A549 treated with Hydrocortisone at 1 μM for 4 hours (cell line): Measurements from ENCODE around the gene MACROD1. TPM values are rescaled to one million over a fixed set of nuclear protein-coding genes. Genes with fewer than 3 reads are reported as not detected.

ENCODE experiments used
- total RNA-seq: library from RNA; stranded (reverse); fragments of 200-300 nt; extraction: Qiagen RNA extraction; gene quantifications from 5 replicates; pipeline ENCODE4 v1.2.3, GENCODE V29; 2022

Gene MACROD1, protein sequence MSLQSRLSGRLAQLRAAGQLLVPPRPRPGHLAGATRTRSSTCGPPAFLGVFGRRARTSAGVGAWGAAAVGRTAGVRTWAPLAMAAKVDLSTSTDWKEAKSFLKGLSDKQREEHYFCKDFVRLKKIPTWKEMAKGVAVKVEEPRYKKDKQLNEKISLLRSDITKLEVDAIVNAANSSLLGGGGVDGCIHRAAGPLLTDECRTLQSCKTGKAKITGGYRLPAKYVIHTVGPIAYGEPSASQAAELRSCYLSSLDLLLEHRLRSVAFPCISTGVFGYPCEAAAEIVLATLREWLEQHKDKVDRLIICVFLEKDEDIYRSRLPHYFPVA
- 9.0 to 15.8 TPM (median 13.5 TPM) in 5 replicates for total RNA-seq

DNA sequence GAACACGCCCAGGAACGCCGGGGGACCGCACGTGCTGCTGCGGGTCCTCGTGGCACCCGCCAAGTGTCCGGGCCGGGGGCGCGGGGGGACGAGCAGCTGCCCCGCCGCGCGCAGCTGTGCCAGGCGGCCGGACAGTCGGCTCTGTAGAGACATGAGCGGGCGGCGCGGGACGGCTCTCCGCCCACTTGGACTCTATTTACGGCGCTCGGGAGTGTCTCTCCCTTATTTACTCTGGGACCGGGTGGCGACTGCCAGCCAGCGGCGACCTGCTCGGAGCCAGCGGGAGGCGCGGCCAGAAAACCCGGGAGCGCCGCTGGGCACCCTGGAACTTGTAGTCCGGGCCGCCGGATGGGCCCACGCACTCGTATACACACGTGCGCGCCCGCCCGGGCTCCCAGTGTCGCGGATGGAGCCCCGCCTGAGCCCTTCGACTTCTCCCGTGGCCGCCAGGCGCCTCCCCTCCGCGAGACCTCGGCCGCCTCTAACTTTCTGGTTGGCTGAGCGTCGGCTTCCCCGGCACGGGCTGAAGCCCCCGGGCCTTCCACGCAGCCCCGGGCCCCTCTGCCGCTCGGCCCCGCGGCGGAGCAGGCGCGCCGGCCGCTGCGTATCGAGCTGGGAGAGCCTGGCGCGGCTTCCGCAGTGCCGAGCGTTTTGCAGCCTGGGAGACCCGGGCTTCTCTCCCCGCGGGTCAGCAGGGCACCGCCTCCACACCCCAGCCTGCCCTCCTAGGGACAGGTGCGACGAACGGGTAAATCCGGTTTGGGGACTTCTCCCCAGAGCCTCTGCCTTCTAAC lies at the start of gene MACROD1:
MACROD1 (minus strand) TSS at position 272 of the 794 bp plus-strand sequence; CDS start at position 153, 119 bp downstream.

DNA sequence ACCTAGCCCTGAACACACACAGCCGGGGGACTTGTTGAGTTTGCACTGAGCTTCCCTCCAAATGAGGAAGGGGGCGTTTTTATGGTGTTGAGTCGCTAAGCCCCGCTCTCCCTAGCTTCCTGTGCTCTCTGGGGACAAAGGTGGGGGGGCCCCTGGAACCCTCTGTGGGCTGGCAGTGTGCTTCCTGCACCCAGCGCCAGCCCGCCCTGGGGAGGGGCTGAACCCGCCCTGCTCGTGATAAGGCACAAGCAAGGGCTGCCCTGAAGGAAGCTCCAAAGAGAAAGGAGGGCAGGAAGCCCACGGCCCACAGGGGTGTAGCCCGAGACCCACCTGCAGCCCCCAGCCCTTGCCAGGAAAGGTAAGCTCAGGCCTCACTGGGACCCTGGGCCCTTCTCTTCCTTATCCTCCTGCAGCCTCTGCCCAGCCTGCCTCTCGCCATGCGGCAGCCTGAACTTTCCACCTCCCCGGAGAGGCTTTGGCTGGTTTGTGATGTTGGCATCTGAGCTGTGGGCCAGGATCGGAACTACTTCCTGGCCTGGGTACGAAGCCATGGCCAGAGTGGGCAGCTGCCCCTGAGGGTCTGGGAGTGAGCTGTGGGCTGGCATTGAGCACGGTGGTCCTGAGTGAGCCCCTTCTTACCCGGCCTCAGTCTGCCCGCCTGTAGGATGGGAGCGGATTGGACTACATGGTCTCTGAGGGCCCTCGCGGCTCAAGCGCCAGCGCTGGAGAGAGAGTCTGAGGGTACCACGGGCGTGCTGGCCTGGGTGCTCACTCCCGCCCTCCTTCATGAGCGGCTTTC lies 40.7 kb upstream of the MACROD1 start, which contains the start of gene FERMT3:
FERMT3 (plus strand) TSS at position 265 of the 799 bp plus-strand sequence. CDS start 644 bp downstream, outside the sequence.

GRCh38 chr11:64185693-64186491 lies 20.0 kb upstream of the MACROD1 start, which contains the start of gene STIP1:
STIP1 (plus strand) TSS chr11:64186171; CDS start chr11:64186262, 91 bp downstream.

GRCh38 chr11:64035576-64035975 lies 130.3 kb downstream of the MACROD1 start, which contains the start of gene FLRT1:
FLRT1 (plus strand) TSS chr11:64035931; CDS start chr11:64116268, 80,337 bp downstream.

GRCh38 chr11:63986156-63986931 lies 179.6 kb downstream of the MACROD1 start, which contains the start of gene OTUB1:
OTUB1 (plus strand) TSS chr11:63986438; CDS start chr11:63986457, 19 bp downstream.

DNA sequence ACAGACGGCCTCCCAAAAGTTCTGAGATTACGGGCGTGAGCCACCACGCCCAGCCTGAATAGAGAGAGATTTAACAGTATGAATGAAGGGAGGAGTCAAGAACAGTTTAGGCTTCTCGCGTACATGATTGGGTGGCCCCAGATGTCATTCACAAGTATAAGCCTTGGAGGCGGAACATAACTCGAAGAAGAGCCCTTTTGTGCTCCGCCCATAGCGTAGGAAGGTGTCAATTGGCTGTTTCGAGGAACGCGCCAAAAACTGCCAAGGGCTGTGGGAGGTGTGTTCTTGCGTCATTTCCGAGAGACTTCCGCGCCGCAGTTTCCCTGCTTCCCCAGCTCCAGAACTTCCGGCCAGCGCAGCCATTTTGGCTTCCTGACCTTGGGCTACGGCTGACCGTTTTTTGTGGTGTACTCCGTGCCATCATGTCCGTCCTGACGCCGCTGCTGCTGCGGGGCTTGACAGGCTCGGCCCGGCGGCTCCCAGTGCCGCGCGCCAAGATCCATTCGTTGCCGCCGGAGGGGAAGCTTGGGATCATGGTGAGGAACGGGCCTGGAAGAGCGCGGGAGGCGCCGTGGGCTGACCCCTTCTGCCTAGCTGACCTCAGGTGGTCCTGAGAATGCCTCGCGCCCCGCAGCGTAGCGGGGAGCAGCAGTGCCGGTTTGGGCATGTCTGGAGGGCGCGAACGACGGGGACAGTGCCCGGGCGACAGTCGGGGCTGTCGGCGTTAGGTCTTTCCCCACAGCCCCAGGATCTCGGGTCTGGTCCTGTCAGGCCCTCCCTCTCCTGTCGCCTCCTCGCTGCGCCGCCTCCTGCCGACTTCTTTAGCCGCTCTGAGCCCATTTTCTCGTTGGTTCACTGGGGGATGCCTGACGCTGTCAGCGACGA lies 191.4 kb downstream of the MACROD1 start, which contains the start of gene COX8A:
COX8A (plus strand) TSS at position 362 of the 885 bp plus-strand sequence; CDS start at position 423, 61 bp downstream.

Other genes starting within 250 kb of the MACROD1 start
- 0.88 to 1.1 TPM (median 0.99 TPM) in 5 replicates for gene RCOR2, start 248.9 kb downstream of the MACROD1 start, total RNA-seq
- gene NAA40, start 227.1 kb downstream of the MACROD1 start, total RNA-seq: 13.8 to 18.2 TPM (median 15.3 TPM) in 5 replicates
- gene COX8A, start 191.5 kb downstream of the MACROD1 start, total RNA-seq: 634 to 1,125 TPM (median 1,037 TPM) in 5 replicates
- 109 to 136 TPM (median 127 TPM) in 5 replicates for gene OTUB1, start 179.7 kb downstream of the MACROD1 start, total RNA-seq
- 0.03 to 0.09 TPM (median 0.06 TPM) in 5 replicates for gene FLRT1, start 130.2 kb downstream of the MACROD1 start, total RNA-seq
- gene STIP1, start 20.1 kb upstream of the MACROD1 start, total RNA-seq: 226 to 294 TPM (median 239 TPM) in 5 replicates
- 0.90 to 3.5 TPM (median 1.1 TPM) in 5 replicates for gene FERMT3, start 40.6 kb upstream of the MACROD1 start, total RNA-seq
- gene TRPT1, start 60.1 kb upstream of the MACROD1 start, total RNA-seq: 15.9 to 26.7 TPM (median 25.0 TPM) in 5 replicates
- gene NUDT22, start 60.2 kb upstream of the MACROD1 start, total RNA-seq: 30.0 to 39.3 TPM (median 36.0 TPM) in 5 replicates
- gene DNAJC4, start 64.4 kb upstream of the MACROD1 start, total RNA-seq: 17.1 to 22.6 TPM (median 21.1 TPM) in 5 replicates
- gene VEGFB, start 68.5 kb upstream of the MACROD1 start, total RNA-seq: 32.7 to 53.8 TPM (median 47.9 TPM) in 5 replicates
- gene FKBP2, start 75.0 kb upstream of the MACROD1 start, total RNA-seq: 119 to 148 TPM (median 123 TPM) in 5 replicates
- 195 to 381 TPM (median 360 TPM) in 5 replicates for gene PPP1R14B, start 80.8 kb upstream of the MACROD1 start, total RNA-seq
- gene PLCB3, start 85.4 kb upstream of the MACROD1 start, total RNA-seq: 16.8 to 23.4 TPM (median 20.3 TPM) in 5 replicates
- gene BAD, start 118.6 kb upstream of the MACROD1 start, total RNA-seq: 65.9 to 95.2 TPM (median 90.0 TPM) in 5 replicates
- 35.7 to 48.9 TPM (median 42.5 TPM) in 5 replicates for gene GPR137, start 119.7 kb upstream of the MACROD1 start, total RNA-seq
- gene KCNK4, start 125.2 kb upstream of the MACROD1 start, total RNA-seq: 0.07 to 0.10 TPM in 2 of 5 replicates, not detected in the others
- gene CATSPERZ, start 134.2 kb upstream of the MACROD1 start, total RNA-seq: 2.1 to 2.6 TPM (median 2.4 TPM) in 5 replicates
- gene ESRRA, start 139.4 kb upstream of the MACROD1 start, total RNA-seq: 44.7 to 58.6 TPM (median 55.8 TPM) in 5 replicates
- 340 to 460 TPM (median 407 TPM) in 5 replicates for gene TRMT112, start 151.4 kb upstream of the MACROD1 start, total RNA-seq
- 384 to 494 TPM (median 449 TPM) in 5 replicates for gene PRDX5, start 152.0 kb upstream of the MACROD1 start, total RNA-seq
- 7.6 to 10.2 TPM (median 9.8 TPM) in 5 replicates for gene CCDC88B, start 174.1 kb upstream of the MACROD1 start, total RNA-seq
- 56.9 to 64.6 TPM (median 62.6 TPM) in 5 replicates for gene RPS6KA4, start 193.0 kb upstream of the MACROD1 start, total RNA-seq